ENCODE results near the gene PTPRH. TPM values are rescaled to one million over a fixed set of nuclear protein-coding genes. Genes with fewer than 3 reads are reported as not detected.

PTPRH gene
- polyA plus RNA-seq, 1 experiment, result 4.3 TPM

GRCh38 chr19:55131421-55131820, 77.9 kb downstream of the PTPRH start:
- H3K36me3 ChIP-seq (ENCODE audit: control insufficient read depth, insufficient read depth, low read length), result no peaks in the 10 kb centered on the region
- ChIA-PET CTCF (interaction anchor here (1.3 to 1.9 kb wide), 2 partner anchors 13 to 34 kb away, joined by 3 to 4 read pairs; partner anchors contain the start of genes DNAAF3 and PPP1R12C), POLR2A (no interaction called here)
- peaks cover 10% of the 10 kb centered on the region for H3K27me3 ChIP-seq (ENCODE audit: control insufficient read depth, insufficient read depth, low read length)
- DNase-seq (ENCODE audit: low read depth), result no peak
- TF ChIP-seq, protein P1, sequence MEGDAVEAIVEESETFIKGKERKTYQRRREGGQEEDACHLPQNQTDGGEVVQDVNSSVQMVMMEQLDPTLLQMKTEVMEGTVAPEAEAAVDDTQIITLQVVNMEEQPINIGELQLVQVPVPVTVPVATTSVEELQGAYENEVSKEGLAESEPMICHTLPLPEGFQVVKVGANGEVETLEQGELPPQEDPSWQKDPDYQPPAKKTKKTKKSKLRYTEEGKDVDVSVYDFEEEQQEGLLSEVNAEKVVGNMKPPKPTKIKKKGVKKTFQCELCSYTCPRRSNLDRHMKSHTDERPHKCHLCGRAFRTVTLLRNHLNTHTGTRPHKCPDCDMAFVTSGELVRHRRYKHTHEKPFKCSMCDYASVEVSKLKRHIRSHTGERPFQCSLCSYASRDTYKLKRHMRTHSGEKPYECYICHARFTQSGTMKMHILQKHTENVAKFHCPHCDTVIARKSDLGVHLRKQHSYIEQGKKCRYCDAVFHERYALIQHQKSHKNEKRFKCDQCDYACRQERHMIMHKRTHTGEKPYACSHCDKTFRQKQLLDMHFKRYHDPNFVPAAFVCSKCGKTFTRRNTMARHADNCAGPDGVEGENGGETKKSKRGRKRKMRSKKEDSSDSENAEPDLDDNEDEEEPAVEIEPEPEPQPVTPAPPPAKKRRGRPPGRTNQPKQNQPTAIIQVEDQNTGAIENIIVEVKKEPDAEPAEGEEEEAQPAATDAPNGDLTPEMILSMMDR (IDR thresholded peaks at IDR 0.05; ENCODE audit: insufficient read depth, low read depth, low read length), result no peak
- no peak overlapping the region for H3K4me3 ChIP-seq (ENCODE audit: low read depth, low read length)

Small RNA genes lying within 50 kb of the gene (small RNA-seq; reads per million reads assigned to genes)
- not detected for gene MIR6802 (ENCODE audit: insufficient read length, low read depth, low replicate concordance)
- gene MIR6803 (ENCODE audit: insufficient read length, low read depth, low replicate concordance), result not detected
- gene MIR6804 (ENCODE audit: insufficient read length, low read depth, low replicate concordance), result not detected
- not detected for gene RF01210 (ENCODE audit: insufficient read length, low read depth, low replicate concordance)

Other genes starting within 250 kb of the PTPRH start
- not detected in 2 replicates for gene NLRP2, start 243.1 kb downstream of the PTPRH start, polyA plus RNA-seq (2011; rRNA removed)
- gene GP6, start 171.2 kb downstream of the PTPRH start, polyA plus RNA-seq (2011; rRNA removed), result not detected in 2 replicates
- 5.2 and 6.1 TPM in 2 replicates for gene RDH13, start 146.4 kb downstream of the PTPRH start, polyA plus RNA-seq (2011; rRNA removed)
- 3.6 and 4.4 TPM in 2 replicates for gene EPS8L1, start 133.6 kb downstream of the PTPRH start, polyA plus RNA-seq (2011; rRNA removed)
- 36.0 and 50.8 TPM in 2 replicates for gene PPP1R12C, start 91.9 kb downstream of the PTPRH start, polyA plus RNA-seq (2011; rRNA removed)
- gene TNNT1, start 60.3 kb downstream of the PTPRH start, polyA plus RNA-seq (2011; rRNA removed), result 10.4 and 10.5 TPM in 2 replicates
- 0.12 TPM in 1 of 2 replicates, not detected in the other for gene TNNI3, start 51.8 kb downstream of the PTPRH start, polyA plus RNA-seq (2011; rRNA removed)
- 0.39 and 0.51 TPM in 2 replicates for gene DNAAF3, start 42.9 kb downstream of the PTPRH start, polyA plus RNA-seq (2011; rRNA removed)
- gene SYT5, start 29.2 kb downstream of the PTPRH start, polyA plus RNA-seq (2011; rRNA removed), result 0.26 and 0.47 TPM in 2 replicates
- 0.56 and 1.5 TPM in 2 replicates for gene TMEM86B, start 19.3 kb upstream of the PTPRH start, polyA plus RNA-seq (2011; rRNA removed)
- 25.9 and 42.5 TPM in 2 replicates for gene PPP6R1, start 49.5 kb upstream of the PTPRH start, polyA plus RNA-seq (2011; rRNA removed)
- 24.4 and 43.8 TPM in 2 replicates for gene HSPBP1, start 70.6 kb upstream of the PTPRH start, polyA plus RNA-seq (2011; rRNA removed)
- gene BRSK1, start 74.5 kb upstream of the PTPRH start, polyA plus RNA-seq (2011; rRNA removed), result 10.6 and 12.8 TPM in 2 replicates
- gene TMEM150B, start 115.8 kb upstream of the PTPRH start, polyA plus RNA-seq (2011; rRNA removed), result not detected in 2 replicates
- 3.7 and 6.4 TPM in 2 replicates for gene KMT5C, start 130.4 kb upstream of the PTPRH start, polyA plus RNA-seq (2011; rRNA removed)
- 0.12 and 0.58 TPM in 2 replicates for gene COX6B2, start 145.2 kb upstream of the PTPRH start, polyA plus RNA-seq (2011; rRNA removed)
- 0.02 TPM in 1 of 2 replicates, not detected in the other for gene GARIN5B, start 153.8 kb upstream of the PTPRH start, polyA plus RNA-seq (2011; rRNA removed)
- gene IL11, start 161.0 kb upstream of the PTPRH start, polyA plus RNA-seq (2011; rRNA removed), result 11.9 and 16.4 TPM in 2 replicates
- 0.93 and 1.3 TPM in 2 replicates for gene TMEM190, start 167.3 kb upstream of the PTPRH start, polyA plus RNA-seq (2011; rRNA removed)
- 0.10 and 0.15 TPM in 2 replicates for gene TMEM238, start 174.8 kb upstream of the PTPRH start, polyA plus RNA-seq (2011; rRNA removed)
- 485 and 838 TPM in 2 replicates for gene RPL28, start 176.4 kb upstream of the PTPRH start, polyA plus RNA-seq (2011; rRNA removed)
- 47.7 and 79.4 TPM in 2 replicates for gene UBE2S, start 198.3 kb upstream of the PTPRH start, polyA plus RNA-seq (2011; rRNA removed)
- gene SHISA7, start 233.8 kb upstream of the PTPRH start, polyA plus RNA-seq (2011; rRNA removed), result not detected in 2 replicates